HepG2 (cell line): ENCODE measurements around the gene FITM1. TPM values are rescaled to one million over a fixed set of nuclear protein-coding genes. Genes with fewer than 3 reads are reported as not detected.
A peak's percentile ranks its signal among the peaks of the same experiment; 100 is the strongest.

Source experiments
- BRCA1 ChIP-seq: sonication (generic); formaldehyde crosslinking; IDR thresholded peaks from 2 replicates; pipeline ENCODE4 v1.4.0; 2020; ENCODE audit warnings: missing genetic modification reagents
- EED ChIP-seq: sonication (generic); formaldehyde crosslinking; IDR thresholded peaks from 2 replicates; pipeline ENCODE4 v1.5.0; 2020; ENCODE audit warnings: mild to moderate bottlenecking, missing genetic modification reagents
- FOXM1 ChIP-seq: sonication (generic); formaldehyde crosslinking; IDR thresholded peaks from 2 replicates; pipeline ENCODE4 v1.5.0; 2020; ENCODE audit warnings: missing genetic modification reagents
- GFI1 ChIP-seq: sonication (generic); formaldehyde crosslinking; IDR thresholded peaks from 2 replicates; pipeline ENCODE4 v1.5.0; 2020; ENCODE audit warnings: missing genetic modification reagents, mild to moderate bottlenecking, borderline replicate concordance
- GTF2F1 ChIP-seq: fragments of 150-350 bp; IDR thresholded peaks from 2 replicates; pipeline ENCODE4 v1.6.1; 2014; ENCODE audit warnings: low read length
- ISL2 ChIP-seq: sonication (generic); formaldehyde crosslinking; IDR thresholded peaks from 2 replicates; pipeline ENCODE4 v1.5.0; 2020; ENCODE audit warnings: missing genetic modification reagents
- KMT2B ChIP-seq: IDR thresholded peaks from 2 replicates; pipeline ENCODE4 v1.6.1; 2016; ENCODE audit warnings: missing genetic modification reagents, missing compliant biosample characterization
- NR2F6 ChIP-seq, 2 experiments: IDR thresholded peaks; 2 replicates each; pipeline ENCODE4 v1.6.1; 2016; ENCODE audit warnings: antibody characterized with exemption in 1 of 2, mild to moderate bottlenecking in 1 of 2
- POLR2G ChIP-seq: fragments of 200-400 bp; formaldehyde crosslinking; IDR thresholded peaks from 2 replicates; pipeline ENCODE4 v1.6.1; 2018; ENCODE audit warnings: mild to moderate bottlenecking, low read depth, low read length, moderate library complexity
- RBM39 ChIP-seq: fragments of 200-400 bp; formaldehyde crosslinking; IDR thresholded peaks from one replicate; pipeline ENCODE4 v1.6.1; 2018; ENCODE audit warnings: antibody characterized with exemption, mild to moderate bottlenecking, low read depth, low read length; ENCODE audit not compliant: poor library complexity, severe bottlenecking
- RXRA ChIP-seq: sonication (generic); formaldehyde crosslinking; IDR thresholded peaks from 2 replicates; pipeline ENCODE4 v1.5.1; 2020; ENCODE audit warnings: missing genetic modification reagents
- STAT5B ChIP-seq: sonication (generic); formaldehyde crosslinking; IDR thresholded peaks from 2 replicates; pipeline ENCODE4 v1.4.0; 2020; ENCODE audit warnings: missing genetic modification reagents
- TMF1 ChIP-seq: sonication (generic); formaldehyde crosslinking; IDR thresholded peaks from 2 replicates; pipeline ENCODE4 v1.8.1; 2022; ENCODE audit warnings: low read depth, missing genetic modification reagents
- TSC22D2 ChIP-seq: sonication (generic); formaldehyde crosslinking; IDR thresholded peaks from 2 replicates; pipeline ENCODE4 v1.5.1; 2020; ENCODE audit warnings: missing genetic modification reagents, mild to moderate bottlenecking, borderline replicate concordance
- ZBTB42 ChIP-seq: sonication (generic); formaldehyde crosslinking; IDR thresholded peaks from 2 replicates; pipeline ENCODE4 v1.5.0; 2020; ENCODE audit warnings: mild to moderate bottlenecking, missing genetic modification reagents
- ZBTB7A ChIP-seq: sonication (generic); formaldehyde crosslinking; IDR thresholded peaks from 2 replicates; pipeline ENCODE4 v1.8.0; 2022; ENCODE audit warnings: mild to moderate bottlenecking, missing genetic modification reagents
- ZNF30 ChIP-seq: sonication (generic); formaldehyde crosslinking; IDR thresholded peaks from 2 replicates; pipeline ENCODE4 v1.5.0; 2020; ENCODE audit warnings: mild to moderate bottlenecking, missing genetic modification reagents
- ZNF337 ChIP-seq: sonication (generic); formaldehyde crosslinking; IDR thresholded peaks from 2 replicates; pipeline ENCODE4 v1.5.1; 2020; ENCODE audit warnings: missing genetic modification reagents, low read depth, mild to moderate bottlenecking, borderline replicate concordance
- ZNF607 ChIP-seq: sonication (generic); formaldehyde crosslinking; IDR thresholded peaks from 2 replicates; pipeline ENCODE4 v1.5.1; 2020; ENCODE audit warnings: missing genetic modification reagents, mild to moderate bottlenecking, borderline replicate concordance
- ZNF850 ChIP-seq: sonication (generic); formaldehyde crosslinking; conservative IDR thresholded peaks from 2 replicates; pipeline ENCODE4 v1.9.0; 2021; ENCODE audit warnings: mild to moderate bottlenecking, missing genetic modification reagents
- ZSCAN12 ChIP-seq: sonication (generic); formaldehyde crosslinking; IDR thresholded peaks from 2 replicates; pipeline ENCODE4 v1.9.0; 2021; ENCODE audit warnings: mild to moderate bottlenecking, missing genetic modification reagents
- polyA plus RNA-seq, 8 experiments: library from polyadenylated mRNA; depleted of rRNA in 3 of 8; stranded (reverse) in 7 of 8; unstranded in 1 of 8; fragments of >200 nt; fragmentation: Illumina TruSeq in 4 of 8; extraction: Trizol in 4 of 8; gene quantifications; 2 replicates each; pipeline versions ENCODE4 v1.2.1 to v1.2.3, GENCODE V29; 2011 to 2016; ENCODE audit warnings: low read depth in 4 of 8, missing spikeins in 1 of 8, mixed read lengths in 1 of 8; ENCODE audit not compliant: insufficient read depth in 1 of 8
- total RNA-seq, 5 experiments: library from RNA; depleted of rRNA; stranded (reverse); fragments of >200 nt; fragmentation: Illumina TruSeq; extraction: Trizol; gene quantifications; 2 replicates each; pipeline ENCODE4 v1.2.3, GENCODE V29; 2016; ENCODE audit warnings: low read depth in 1 of 5
- TF ChIP-seq, protein P1 (sequence below): sonication (generic); formaldehyde crosslinking; IDR thresholded peaks from 2 replicates; pipeline ENCODE4 v1.5.1; 2020; ENCODE audit warnings: mild to moderate bottlenecking, moderate library complexity, missing genetic modification reagents
- TF ChIP-seq, protein P2 (sequence below): sonication (generic); formaldehyde crosslinking; IDR thresholded peaks from 2 replicates; pipeline ENCODE4 v1.4.0; 2020; ENCODE audit warnings: missing genetic modification reagents
- TF ChIP-seq, protein P3 (sequence below): sonication (generic); formaldehyde crosslinking; conservative IDR thresholded peaks from 2 replicates; pipeline ENCODE4 v1.4.0; 2020; ENCODE audit warnings: missing genetic modification reagents
- TF ChIP-seq, protein P4 (sequence below): IDR thresholded peaks from 2 replicates; pipeline ENCODE4 v1.6.1; 2016; ENCODE audit warnings: mild to moderate bottlenecking

The FITM1 gene
- total and polyA plus RNA-seq, 2 of the 13 experiments (the other 11 are each of a cell fraction or from before 2014, with no cell fraction given): 2.7 to 5.8 TPM

DNA sequence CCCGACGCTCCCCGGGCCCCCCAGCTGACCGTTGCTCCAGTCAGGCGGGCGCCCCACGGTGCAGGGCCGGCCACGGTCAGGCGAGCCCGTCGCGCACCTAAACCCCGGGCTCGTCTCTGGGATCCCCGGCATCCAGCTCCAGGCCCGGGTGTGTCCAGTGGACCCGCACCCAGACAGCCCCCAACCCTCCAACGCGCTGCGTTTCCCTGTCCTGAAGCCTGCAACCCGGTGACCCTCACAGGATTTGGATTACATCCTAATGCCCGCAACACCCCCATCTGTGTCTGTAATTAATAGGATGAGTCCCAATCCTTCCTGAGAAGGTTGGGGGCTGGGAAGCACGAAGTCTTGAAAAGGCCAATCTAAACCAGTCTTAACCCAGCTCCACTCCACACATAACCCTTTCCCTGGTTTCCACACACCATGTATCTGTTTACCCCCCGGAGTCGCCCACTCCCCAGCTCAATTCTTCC is 48.7 kb upstream of the FITM1 start (continued):
- TF ChIP-seq, protein P1, sequence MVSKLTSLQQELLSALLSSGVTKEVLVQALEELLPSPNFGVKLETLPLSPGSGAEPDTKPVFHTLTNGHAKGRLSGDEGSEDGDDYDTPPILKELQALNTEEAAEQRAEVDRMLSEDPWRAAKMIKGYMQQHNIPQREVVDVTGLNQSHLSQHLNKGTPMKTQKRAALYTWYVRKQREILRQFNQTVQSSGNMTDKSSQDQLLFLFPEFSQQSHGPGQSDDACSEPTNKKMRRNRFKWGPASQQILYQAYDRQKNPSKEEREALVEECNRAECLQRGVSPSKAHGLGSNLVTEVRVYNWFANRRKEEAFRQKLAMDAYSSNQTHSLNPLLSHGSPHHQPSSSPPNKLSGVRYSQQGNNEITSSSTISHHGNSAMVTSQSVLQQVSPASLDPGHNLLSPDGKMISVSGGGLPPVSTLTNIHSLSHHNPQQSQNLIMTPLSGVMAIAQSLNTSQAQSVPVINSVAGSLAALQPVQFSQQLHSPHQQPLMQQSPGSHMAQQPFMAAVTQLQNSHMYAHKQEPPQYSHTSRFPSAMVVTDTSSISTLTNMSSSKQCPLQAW: peak; percentile 68; the same call in 1 of the 2 replicates
- TF ChIP-seq FOXM1 (CRISPR knock-in tag) (0 out of 2 replicates have a peak, but pooled peaks have one; percentile 14), STAT5B (CRISPR knock-in tag) (0 out of 2 replicates have a peak, but pooled peaks have one; percentile 1), ZNF850 (CRISPR knock-in tag) (no peak), TSC22D2 (no peak), ZNF337 (CRISPR knock-in tag) (no peak), POLR2G (no peak), ZSCAN12 (CRISPR knock-in tag) (peak; percentile 14; the same call in 1 of the 2 replicates), RXRA (0 out of 2 replicates have a peak, but pooled peaks have one; percentile 6), ZNF607 (no peak), TMF1 (CRISPR knock-in tag) (no peak), GFI1 (CRISPR knock-in tag) (0 out of 2 replicates have a peak, but pooled peaks have one; percentile 16), NR2F6 (IDR thresholded peaks at IDR 0.05) (no peak), NR2F6 (CRISPR knock-in tag; IDR thresholded peaks at IDR 0.05) (peak; percentile 4; the same call in 1 of the 2 replicates), ZBTB7A (CRISPR knock-in tag) (no peak), EED (CRISPR knock-in tag) (no peak), ZBTB42 (CRISPR knock-in tag) (0 out of 2 replicates have a peak, but pooled peaks have one; percentile 84), BRCA1 (CRISPR knock-in tag) (peak; percentile 10; the same call in 1 of the 2 replicates), ZNF30 (CRISPR knock-in tag) (0 out of 2 replicates have a peak, but pooled peaks have one; percentile 8), ISL2 (CRISPR knock-in tag) (0 out of 2 replicates have a peak, but pooled peaks have one; percentile 16), GTF2F1 (no peak), RBM39 (no peak), KMT2B (0 out of 2 replicates have a peak, but pooled peaks have one; percentile 11)
- TF ChIP-seq, protein P2, sequence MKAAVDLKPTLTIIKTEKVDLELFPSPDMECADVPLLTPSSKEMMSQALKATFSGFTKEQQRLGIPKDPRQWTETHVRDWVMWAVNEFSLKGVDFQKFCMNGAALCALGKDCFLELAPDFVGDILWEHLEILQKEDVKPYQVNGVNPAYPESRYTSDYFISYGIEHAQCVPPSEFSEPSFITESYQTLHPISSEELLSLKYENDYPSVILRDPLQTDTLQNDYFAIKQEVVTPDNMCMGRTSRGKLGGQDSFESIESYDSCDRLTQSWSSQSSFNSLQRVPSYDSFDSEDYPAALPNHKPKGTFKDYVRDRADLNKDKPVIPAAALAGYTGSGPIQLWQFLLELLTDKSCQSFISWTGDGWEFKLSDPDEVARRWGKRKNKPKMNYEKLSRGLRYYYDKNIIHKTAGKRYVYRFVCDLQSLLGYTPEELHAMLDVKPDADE (CRISPR knock-in tag): 0 out of 2 replicates have a peak, but pooled peaks have one; percentile 72
- TF ChIP-seq, protein P3, sequence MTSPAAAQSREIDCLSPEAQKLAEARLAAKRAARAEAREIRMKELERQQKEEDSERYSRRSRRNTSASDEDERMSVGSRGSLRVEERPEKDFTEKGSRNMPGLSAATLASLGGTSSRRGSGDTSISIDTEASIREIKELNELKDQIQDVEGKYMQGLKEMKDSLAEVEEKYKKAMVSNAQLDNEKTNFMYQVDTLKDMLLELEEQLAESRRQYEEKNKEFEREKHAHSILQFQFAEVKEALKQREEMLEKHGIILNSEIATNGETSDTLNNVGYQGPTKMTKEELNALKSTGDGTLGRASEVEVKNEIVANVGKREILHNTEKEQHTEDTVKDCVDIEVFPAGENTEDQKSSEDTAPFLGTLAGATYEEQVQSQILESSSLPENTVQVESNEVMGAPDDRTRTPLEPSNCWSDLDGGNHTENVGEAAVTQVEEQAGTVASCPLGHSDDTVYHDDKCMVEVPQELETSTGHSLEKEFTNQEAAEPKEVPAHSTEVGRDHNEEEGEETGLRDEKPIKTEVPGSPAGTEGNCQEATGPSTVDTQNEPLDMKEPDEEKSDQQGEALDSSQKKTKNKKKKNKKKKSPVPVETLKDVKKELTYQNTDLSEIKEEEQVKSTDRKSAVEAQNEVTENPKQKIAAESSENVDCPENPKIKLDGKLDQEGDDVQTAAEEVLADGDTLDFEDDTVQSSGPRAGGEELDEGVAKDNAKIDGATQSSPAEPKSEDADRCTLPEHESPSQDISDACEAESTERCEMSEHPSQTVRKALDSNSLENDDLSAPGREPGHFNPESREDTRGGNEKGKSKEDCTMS (CRISPR knock-in tag): no peak
- TF ChIP-seq, protein P4, sequence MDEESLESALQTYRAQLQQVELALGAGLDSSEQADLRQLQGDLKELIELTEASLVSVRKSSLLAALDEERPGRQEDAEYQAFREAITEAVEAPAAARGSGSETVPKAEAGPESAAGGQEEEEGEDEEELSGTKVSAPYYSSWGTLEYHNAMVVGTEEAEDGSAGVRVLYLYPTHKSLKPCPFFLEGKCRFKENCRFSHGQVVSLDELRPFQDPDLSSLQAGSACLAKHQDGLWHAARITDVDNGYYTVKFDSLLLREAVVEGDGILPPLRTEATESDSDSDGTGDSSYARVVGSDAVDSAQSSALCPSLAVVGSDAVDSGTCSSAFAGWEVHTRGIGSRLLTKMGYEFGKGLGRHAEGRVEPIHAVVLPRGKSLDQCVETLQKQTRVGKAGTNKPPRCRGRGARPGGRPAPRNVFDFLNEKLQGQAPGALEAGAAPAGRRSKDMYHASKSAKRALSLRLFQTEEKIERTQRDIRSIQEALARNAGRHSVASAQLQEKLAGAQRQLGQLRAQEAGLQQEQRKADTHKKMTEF: 0 out of 2 replicates have a peak, but pooled peaks have one; percentile 43
